GM23248 (cell line): ENCODE results near the gene C2CD4A. TPM values are rescaled to one million over a fixed set of nuclear protein-coding genes. Genes with fewer than 3 reads are reported as not detected.

ENCODE experiments used
- DNase-seq: peaks from one replicate; pipeline ENCODE4 v3.0.0-alpha.2; 2015
- H2AFZ ChIP-seq: fragments of 200-600 bp; sonication (generic); 2 replicates; pipeline ENCODE4 v1.6.1; 2016; ENCODE audit warnings: antibody characterized with exemption
- H3F3A ChIP-seq: fragments of 200-600 bp; sonication (generic); 2 replicates; pipeline ENCODE4 v1.6.1; 2016; ENCODE audit warnings: mild to moderate bottlenecking, antibody characterized with exemption, mixed run types; ENCODE audit not compliant: insufficient read depth
- H3K27ac ChIP-seq: fragments of 200-600 bp; sonication (generic); 2 replicates; pipeline ENCODE4 v1.5.1; 2016; ENCODE audit warnings: mild to moderate bottlenecking
- H3K27me3 ChIP-seq: fragments of 200-600 bp; sonication (generic); replicated peaks from 2 replicates; pipeline ENCODE4 v1.6.1; 2016; ENCODE audit warnings: mild to moderate bottlenecking; ENCODE audit not compliant: insufficient read depth
- H3K36me3 ChIP-seq: fragments of 200-600 bp; sonication (generic); 2 replicates; pipeline ENCODE4 v1.6.1; 2016; ENCODE audit warnings: low read depth, mild to moderate bottlenecking
- H3K4me1 ChIP-seq: fragments of 200-600 bp; sonication (generic); 2 replicates; pipeline ENCODE4 v1.6.1; 2016; ENCODE audit warnings: mild to moderate bottlenecking; ENCODE audit not compliant: insufficient read depth
- H3K4me2 ChIP-seq: fragments of 200-600 bp; sonication (generic); one replicate; pipeline ENCODE4 v1.6.1; 2016; ENCODE audit warnings: mild to moderate bottlenecking; ENCODE audit not compliant: unreplicated experiment
- H3K4me3 ChIP-seq: fragments of 200-600 bp; sonication (generic); 2 replicates; pipeline ENCODE4 v1.5.1; 2016; ENCODE audit warnings: mild to moderate bottlenecking
- H3K79me2 ChIP-seq: fragments of 200-600 bp; sonication (generic); 2 replicates; pipeline ENCODE4 v1.6.1; 2016; ENCODE audit warnings: mild to moderate bottlenecking; ENCODE audit not compliant: insufficient read depth
- H3K9ac ChIP-seq: fragments of 200-600 bp; sonication (generic); 2 replicates; pipeline ENCODE4 v1.6.1; 2016; ENCODE audit warnings: mild to moderate bottlenecking
- H3K9me2 ChIP-seq: fragments of 200-600 bp; sonication (generic); 2 replicates; pipeline ENCODE4 v1.6.1; 2016; ENCODE audit warnings: mixed run types, mild to moderate bottlenecking, moderate library complexity; ENCODE audit not compliant: insufficient read depth
- H3K9me3 ChIP-seq: fragments of 200-600 bp; sonication (generic); one replicate; pipeline ENCODE4 v1.6.1; 2017; ENCODE audit warnings: low read depth
- H4K20me1 ChIP-seq: fragments of 200-600 bp; sonication (generic); 2 replicates; pipeline ENCODE4 v1.6.0; 2016; ENCODE audit not compliant: insufficient read depth
- EZH2 ChIP-seq: fragments of 200-600 bp; sonication (generic); IDR thresholded peaks from 2 replicates; pipeline ENCODE4 v1.6.1; 2018; ENCODE audit warnings: antibody characterized with exemption, mild to moderate bottlenecking; ENCODE audit not compliant: insufficient read depth, poor library complexity, severe bottlenecking
- EZH2phosphoT487 ChIP-seq: fragments of 200-600 bp; sonication (generic); IDR thresholded peaks from 2 replicates; pipeline ENCODE4 v1.6.1; 2018; ENCODE audit warnings: antibody characterized with exemption, moderate library complexity, mild to moderate bottlenecking, low read depth; ENCODE audit not compliant: insufficient read depth
- WGBS, 2 experiments: methylation state at CpG; one replicate each; pipeline ENCODE4 v1.1.6; 2015 to 2017; ENCODE audit warnings: low lambda C conversion rate in 2 of 2, low coverage in 1 of 2; ENCODE audit errors: missing lambda C conversion rate in 2 of 2; 5-methylcytosine and 5-hydroxymethylcytosine counted together
- in situ Hi-C: fragments of 300-500 bp; cut with MboI; formaldehyde crosslinking; loops from 2 replicates; pipeline ENCODE4 v1.15.0; 2020
- polyA plus RNA-seq: library from polyadenylated mRNA; unstranded; fragments of >200 nt; fragmentation: Nextera tagmentation; extraction: Ambion mirVana; gene quantifications from 2 replicates; pipeline ENCODE4 v1.2.1, GENCODE V29; 2016
- total RNA-seq: library from RNA; depleted of rRNA; stranded (reverse); fragments of >200 nt; shearing (Covaris generic); gene quantifications from 2 replicates; pipeline ENCODE4 v1.2.3, GENCODE V29; 2014

Gene C2CD4A
- total and polyA plus RNA-seq, 2 experiments from 2014 or later: not detected

GRCh38 chr15:62104846-62105245, 38.1 kb downstream of the C2CD4A start:
- Histone ChIP-seq H3K9ac (no peak overlapping the region), H3K4me3 (no peak overlapping the region), H4K20me1 (no peaks in the 10 kb centered on the region), H3K9me2 (no peaks in the 10 kb centered on the region), H3K27me3 (no peaks in the 10 kb centered on the region), H3K4me1 (peaks cover 14% of the 10 kb centered on the region), H3K4me2 (no peak overlapping the region), H3K79me2 (no peaks in the 10 kb centered on the region), H3K36me3 (no peaks in the 10 kb centered on the region), H2AFZ (no peak overlapping the region), H3K9me3 (no peaks in the 10 kb centered on the region), H3K27ac (no peak overlapping the region), H3F3A (peaks cover 5% of the 10 kb centered on the region; the same call in 1 of the 2 replicates)
- in situ Hi-C loops: no loop called here
- no peak for DNase-seq
- 59 to 66% methylated on average over 5 of the region's 5 CpGs for WGBS, 2 experiments
- no peak for TF ChIP-seq EZH2
- no peak for TF ChIP-seq EZH2phosphoT487

GRCh38 chr15:62105266-62105665, 38.5 kb downstream of the C2CD4A start:
- 92 to 95% methylated on average over 11 of the region's 11 CpGs for WGBS, 2 experiments
- Histone ChIP-seq H3K4me1 (peaks cover 18% of the 10 kb centered on the region), H3K9me3 (no peaks in the 10 kb centered on the region), H3K27me3 (no peaks in the 10 kb centered on the region), H3K9ac (no peak overlapping the region), H4K20me1 (no peaks in the 10 kb centered on the region), H3K4me3 (no peak overlapping the region), H3F3A (peaks cover 10% of the 10 kb centered on the region; the same call in 1 of the 2 replicates), H3K4me2 (no peak overlapping the region), H2AFZ (no peak overlapping the region), H3K79me2 (no peaks in the 10 kb centered on the region), H3K27ac (no peak overlapping the region), H3K9me2 (no peaks in the 10 kb centered on the region), H3K36me3 (no peaks in the 10 kb centered on the region)
- DNase-seq: no peak
- no peak for TF ChIP-seq EZH2phosphoT487
- TF ChIP-seq EZH2: no peak
- in situ Hi-C loops: no loop called here

- Histone ChIP-seq H3K9ac (no peak overlapping the region), H3K4me3 (no peak overlapping the region), H4K20me1 (no peaks in the 10 kb centered on the region), H3F3A (peaks cover 17% of the 10 kb centered on the region), H3K27ac (no peak overlapping the region), H3K79me2 (no peaks in the 10 kb centered on the region), H3K36me3 (no peaks in the 10 kb centered on the region), H3K4me1 (peaks cover 26% of the 10 kb centered on the region), H3K27me3 (no peaks in the 10 kb centered on the region), H3K9me2 (no peaks in the 10 kb centered on the region), H3K4me2 (no peak overlapping the region), H3K9me3 (no peaks in the 10 kb centered on the region), H2AFZ (no peak overlapping the region)
- in situ Hi-C loops: no loop called here
- 92 to 94% methylated on average over 3 of the region's 3 CpGs for WGBS, 2 experiments
- no peak for DNase-seq
- TF ChIP-seq EZH2 (no peak), EZH2phosphoT487 (no peak)
These were observed 39.3 kb downstream of the C2CD4A start for GRCh38 chr15:62106096-62106495.

GRCh38 chr15:62107571-62108121, 40.9 kb downstream of the C2CD4A start:
- in situ Hi-C loops: no loop called here
- Histone ChIP-seq H3K4me2 (no peak overlapping the region), H3K36me3 (no peaks in the 10 kb centered on the region), H4K20me1 (no peaks in the 10 kb centered on the region), H3F3A (peaks cover 22% of the 10 kb centered on the region), H3K79me2 (no peaks in the 10 kb centered on the region), H3K27me3 (no peaks in the 10 kb centered on the region), H3K9me3 (no peaks in the 10 kb centered on the region), H3K4me1 (peaks cover 29% of the 10 kb centered on the region), H3K4me3 (no peak overlapping the region), H3K27ac (no peak overlapping the region), H3K9me2 (no peaks in the 10 kb centered on the region), H2AFZ (no peak overlapping the region), H3K9ac (no peak overlapping the region)
- peak; percentile 53 for DNase-seq
- WGBS, 2 experiments: 81 to 91% methylated on average over 2 of the region's 2 CpGs
- TF ChIP-seq EZH2phosphoT487 (no peak), EZH2 (no peak)
